Daoy (cell line): ENCODE results near the gene ZNF71. TPM values are rescaled to one million over a fixed set of nuclear protein-coding genes. Genes with fewer than 3 reads are reported as not detected.

Source experiments
- total RNA-seq: library from RNA; depleted of rRNA; stranded (reverse); fragments of >200 nt; shearing (Covaris generic); gene quantifications from 2 replicates; pipeline ENCODE4 v1.2.3, GENCODE V29; 2014; rRNA removed

Gene ZNF71
- total RNA-seq, 1 experiment from 2014 or later = 3.9 TPM

Other genes with a start within 250 kb of the ZNF71 start
- gene ZNF582, start 201.8 kb upstream of the ZNF71 start, total RNA-seq = 2.0 and 4.6 TPM in 2 replicates
- gene ZNF583, start 191.0 kb upstream of the ZNF71 start, total RNA-seq = 3.9 and 4.1 TPM in 2 replicates
- gene ZNF667, start 118.0 kb upstream of the ZNF71 start, total RNA-seq = 1.4 and 8.1 TPM in 2 replicates
- 0.12 and 0.34 TPM in 2 replicates for gene ZNF471, start 87.4 kb upstream of the ZNF71 start, total RNA-seq
- gene ZFP28, start 56.4 kb upstream of the ZNF71 start, total RNA-seq = 3.1 and 10.8 TPM in 2 replicates
- gene ZNF470, start 27.8 kb upstream of the ZNF71 start, total RNA-seq = 1.2 TPM in 2 replicates
- gene SMIM17, start 47.9 kb downstream of the ZNF71 start, total RNA-seq = not detected in 2 replicates
- gene ZNF835, start 76.5 kb downstream of the ZNF71 start, total RNA-seq = 0.40 and 1.3 TPM in 2 replicates
- 4.1 and 6.6 TPM in 2 replicates for gene PEG3, start 245.4 kb downstream of the ZNF71 start, total RNA-seq
- gene ZIM2, start 245.4 kb downstream of the ZNF71 start, total RNA-seq = 2.5 and 4.8 TPM in 2 replicates